EH (cell line): ENCODE data around the gene OTULIN.

Experiments used
- DNase-seq: peaks from one replicate; pipeline ENCODE4 v3.0.0-alpha.2; 2015; ENCODE audit warnings: low read depth

Gene OTULIN

DNA sequence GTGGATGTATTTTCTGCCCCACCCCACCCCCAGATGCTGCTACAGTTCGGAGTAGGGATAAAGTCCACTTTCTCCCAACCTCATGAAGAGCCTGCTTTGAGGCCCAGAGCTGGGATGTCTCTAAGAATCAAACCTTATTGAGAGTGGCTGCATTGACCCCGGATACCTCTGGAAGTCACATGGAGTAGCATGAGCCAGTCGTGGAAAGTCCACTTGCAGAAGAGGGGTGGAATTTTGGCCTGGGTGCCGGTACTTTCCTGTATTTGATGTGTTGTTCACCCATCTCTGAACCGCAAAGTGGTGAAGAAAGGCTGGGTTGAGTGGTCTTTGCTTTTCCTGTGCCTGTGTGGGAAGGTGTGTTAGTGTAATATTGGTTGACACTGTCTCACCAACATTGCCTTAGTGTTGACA, 3.7 kb downstream of the OTULIN start:
- DNase-seq: no peak

DNA sequence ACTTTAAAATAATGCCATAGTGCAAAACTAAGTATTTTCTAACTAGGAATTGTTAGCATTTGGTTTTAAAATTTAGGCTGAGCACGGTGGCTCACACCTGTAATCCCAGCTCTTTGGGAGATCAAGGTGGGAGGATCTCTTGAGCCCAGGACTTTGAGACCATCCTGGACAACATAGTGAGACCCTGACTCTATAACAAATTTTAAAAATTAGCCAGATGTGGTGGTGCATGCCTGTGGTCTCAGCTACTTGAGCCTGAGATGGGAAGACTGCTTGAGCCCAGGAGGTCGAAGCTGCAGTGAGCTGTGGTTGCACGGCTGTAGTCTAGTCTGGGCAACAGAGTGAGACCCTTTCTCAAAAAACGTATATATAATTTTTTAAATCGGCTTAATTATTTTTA, 4.9 kb downstream of the OTULIN start:
- no peak for DNase-seq

DNA sequence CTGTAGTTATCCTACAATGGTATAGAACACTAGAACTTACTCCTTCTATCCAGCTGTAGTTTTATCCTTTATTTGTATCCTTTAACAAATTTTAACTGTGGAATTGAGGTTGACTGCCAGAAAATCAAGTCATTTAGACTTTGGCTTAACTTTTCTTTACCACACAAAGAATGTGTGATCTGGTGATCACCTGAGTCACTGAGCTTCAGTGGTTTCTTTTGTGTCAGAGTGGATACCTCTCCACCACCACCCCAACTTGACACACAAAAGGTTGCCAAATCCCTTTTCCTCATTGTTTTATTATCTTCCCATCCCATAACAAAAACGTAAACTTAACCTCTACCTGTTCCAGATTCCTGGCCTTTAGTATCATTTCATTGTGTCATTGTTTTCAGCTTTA, 5.5 kb downstream of the OTULIN start:
- DNase-seq: no peak

DNA sequence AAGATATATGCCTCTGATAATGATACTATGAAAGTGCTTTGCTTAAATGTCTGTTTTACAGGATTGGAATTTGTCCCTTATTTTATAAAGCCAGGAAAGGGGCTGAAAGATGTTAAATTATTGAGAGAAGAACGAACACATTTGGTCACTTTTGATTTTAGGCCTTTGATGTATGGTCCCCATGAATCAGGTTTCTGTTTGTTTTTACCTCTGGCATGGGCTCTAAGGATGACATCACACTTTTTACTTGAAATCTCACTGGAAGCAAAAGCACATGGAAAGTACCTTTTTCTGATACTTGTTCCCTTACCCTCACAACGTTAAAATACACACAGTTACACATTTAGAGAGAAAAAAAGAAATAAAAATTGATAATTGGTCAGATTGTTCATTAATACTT, 6.9 kb downstream of the OTULIN start:
- DNase-seq: no peak

DNA sequence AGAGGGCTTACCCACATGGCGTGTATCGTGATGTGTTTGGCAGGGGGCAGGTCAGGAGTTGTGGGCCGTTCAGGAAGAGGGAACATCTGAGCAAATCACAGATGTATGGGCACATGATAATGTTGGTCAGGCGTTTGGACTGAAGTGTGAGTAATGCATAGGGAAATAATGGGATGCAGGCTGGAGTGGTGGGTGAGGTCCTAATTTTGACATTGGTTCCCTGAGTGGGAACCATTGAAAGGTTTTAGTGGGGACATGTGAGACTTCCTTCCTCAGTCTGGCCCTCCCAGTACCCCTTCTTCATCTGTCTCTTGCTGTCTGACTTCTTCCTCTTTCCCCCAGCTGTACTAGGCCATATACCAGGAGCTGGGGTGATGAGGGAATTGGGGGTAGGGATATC, 7.6 kb downstream of the OTULIN start:
- no peak for DNase-seq

DNA sequence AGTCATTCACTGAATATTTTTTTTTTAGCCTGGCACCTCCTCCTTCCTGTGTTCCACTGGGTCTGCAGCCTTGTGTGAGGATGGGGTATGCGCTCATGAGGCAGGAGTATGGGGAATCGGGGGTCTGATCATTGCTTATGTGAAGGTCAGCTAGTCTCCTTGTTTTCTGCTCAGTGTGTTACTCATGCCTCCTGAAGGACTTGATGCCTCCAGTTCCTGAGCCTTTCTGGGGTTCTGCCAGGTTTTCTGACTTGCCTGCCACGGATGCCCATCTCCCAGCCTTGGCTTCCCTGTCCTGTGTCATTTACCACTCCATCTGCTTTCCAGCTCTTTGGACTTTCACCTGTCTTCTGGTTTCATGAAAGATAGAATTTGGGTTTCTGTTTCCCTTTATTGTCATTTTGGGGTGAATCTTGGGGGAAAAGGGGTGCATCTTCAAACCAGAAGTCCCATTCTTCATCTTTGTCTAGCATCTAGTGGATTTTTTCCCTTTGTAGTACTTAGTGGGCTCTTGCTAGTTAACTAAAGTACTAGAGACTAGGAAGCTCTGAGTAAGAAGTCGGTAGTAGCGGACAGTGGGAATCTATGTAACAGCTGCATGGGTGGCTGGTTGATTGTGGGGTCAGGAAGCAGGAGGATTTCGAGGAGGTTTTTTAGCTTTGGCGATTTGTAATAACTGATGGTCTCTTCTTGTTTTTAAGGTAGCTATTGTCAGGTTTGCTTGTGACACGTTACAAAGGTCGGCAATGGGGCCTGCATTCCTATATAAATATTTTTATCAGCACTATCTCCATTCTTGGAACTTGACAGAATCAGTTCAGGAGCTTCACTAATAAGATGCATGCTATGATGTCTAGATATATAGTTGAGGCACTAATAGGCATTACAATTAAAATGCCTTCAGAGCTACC, 8.2 kb downstream of the OTULIN start:
- peak; percentile 50 for DNase-seq

DNA sequence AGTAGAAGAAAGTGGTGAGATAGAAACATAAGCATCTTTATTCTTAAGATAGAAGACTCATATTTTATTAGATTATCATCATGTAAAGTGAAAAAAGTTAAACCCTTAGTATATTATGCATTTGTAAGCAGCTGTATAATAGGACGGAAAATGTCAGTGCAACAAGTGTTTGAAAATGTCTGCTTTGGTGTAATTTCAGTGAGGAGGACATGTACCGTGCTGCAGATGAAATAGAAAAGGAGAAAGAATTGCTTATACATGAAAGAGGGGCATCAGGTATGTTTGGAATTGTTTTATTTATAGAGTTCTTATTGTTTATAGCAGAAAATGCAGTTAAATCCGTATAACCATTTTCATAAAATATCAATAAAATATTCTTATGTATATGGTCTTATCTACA, 8.9 kb downstream of the OTULIN start:
- DNase-seq: no peak

DNA sequence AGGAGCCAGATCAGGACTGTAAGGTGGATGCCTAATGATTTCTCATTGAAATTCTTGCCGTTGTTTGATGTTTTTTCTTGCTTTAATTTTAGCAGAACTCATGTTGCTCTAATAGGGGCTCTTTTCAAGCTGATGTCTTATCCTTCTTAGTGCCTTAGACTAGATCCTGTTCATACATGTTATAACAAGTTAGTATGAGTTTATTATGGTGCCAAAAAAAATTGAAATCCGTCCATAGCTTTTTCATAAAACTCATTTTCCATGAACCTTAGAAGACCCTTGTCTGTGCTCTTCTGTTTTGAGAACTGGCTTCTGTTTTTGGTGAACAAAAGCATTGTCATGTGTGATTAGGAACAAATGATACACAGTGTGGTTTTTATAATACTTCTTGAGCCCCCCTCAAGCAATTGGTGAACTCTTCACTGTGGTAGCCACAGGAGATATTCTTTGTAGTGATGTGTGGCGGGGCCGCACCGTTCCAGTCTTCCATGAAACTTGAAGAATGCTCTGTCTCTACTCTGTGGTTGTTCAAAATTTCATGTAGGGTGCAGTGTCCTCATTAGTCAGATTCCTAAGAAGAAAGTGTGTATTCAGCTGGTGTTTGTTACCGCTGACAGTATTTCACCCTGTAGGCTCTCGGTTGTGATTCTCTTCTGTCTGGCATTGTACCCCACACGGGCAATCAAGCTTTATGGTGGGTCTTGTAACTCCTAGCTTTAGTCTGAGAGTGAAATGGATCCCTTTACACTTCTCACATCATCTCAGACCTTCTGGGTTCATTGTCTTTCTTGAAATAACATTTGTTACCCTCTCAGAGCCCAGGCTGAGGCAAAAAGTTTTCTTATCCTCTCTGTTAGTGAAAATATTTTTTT, 10.7 kb downstream of the OTULIN start:
- DNase-seq: peak; percentile 20

DNA sequence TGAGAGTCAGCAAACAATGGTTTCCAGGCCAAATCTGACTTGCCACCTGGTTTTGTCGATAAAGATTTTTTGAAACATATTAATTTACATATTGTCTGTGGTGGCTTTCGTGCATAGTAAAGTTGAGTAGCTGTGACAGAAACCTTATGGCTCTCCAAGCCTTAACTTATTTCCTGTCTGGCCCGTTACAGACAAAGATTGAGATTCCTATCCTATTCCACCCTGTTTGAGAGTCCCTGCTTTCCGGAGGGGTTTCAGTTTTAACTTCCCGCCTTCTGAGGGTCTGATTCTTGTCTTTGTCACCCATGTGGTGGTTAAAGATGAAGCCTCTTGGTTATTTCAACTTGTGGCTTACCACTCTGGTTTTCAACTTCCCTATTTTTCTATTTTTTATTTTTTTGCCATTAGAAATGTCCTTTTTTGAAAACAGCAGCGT, 11.4 kb downstream of the OTULIN start:
- no peak for DNase-seq

DNA sequence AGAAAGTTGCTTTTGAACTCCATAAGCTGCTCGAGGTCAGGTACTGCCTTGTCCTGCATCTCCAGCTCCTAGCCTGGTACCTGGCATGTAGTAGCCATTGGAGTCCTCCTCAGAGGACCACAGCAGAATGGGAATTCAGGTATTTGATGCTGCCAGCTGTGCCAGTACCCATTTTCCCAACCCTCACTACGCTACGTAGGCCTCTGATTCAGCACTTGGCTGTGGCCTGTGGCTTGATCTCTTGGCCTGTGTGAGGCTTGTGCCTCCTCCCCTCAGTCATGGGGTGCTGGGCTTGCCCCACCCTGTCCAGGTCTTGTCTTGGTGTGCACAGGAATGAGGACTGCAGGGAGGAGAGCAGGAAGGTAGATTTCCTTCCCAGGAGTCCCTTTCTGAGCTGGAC, 11.8 kb downstream of the OTULIN start:
- peak; percentile 22 for DNase-seq

DNA sequence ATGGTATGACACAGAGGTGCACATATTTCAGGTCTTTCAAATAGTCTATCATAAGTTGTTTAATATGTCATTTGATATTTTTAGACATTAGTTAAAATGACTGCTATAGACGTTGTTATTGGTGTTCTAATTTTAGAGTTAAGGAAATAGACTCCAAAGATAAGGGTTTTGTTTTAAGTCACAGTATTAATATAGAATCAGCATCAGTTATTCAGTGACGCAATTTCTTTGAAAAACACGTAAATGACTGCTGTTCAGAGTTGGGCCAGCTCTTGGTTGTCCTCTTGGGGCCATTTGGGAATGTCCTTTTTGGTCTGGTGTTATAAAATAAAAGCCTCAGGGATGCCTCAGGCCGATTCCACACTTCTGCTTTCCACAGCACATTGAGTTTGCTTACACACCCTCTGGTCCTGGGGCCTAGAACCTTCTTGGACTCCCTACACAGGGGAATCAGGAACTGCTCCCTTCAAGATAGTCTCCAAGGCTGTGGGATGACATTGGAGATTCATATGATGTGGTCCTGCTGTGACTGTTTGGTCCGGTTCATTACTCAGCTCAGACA, 14.3 kb downstream of the OTULIN start:
- DNase-seq: no peak

DNA sequence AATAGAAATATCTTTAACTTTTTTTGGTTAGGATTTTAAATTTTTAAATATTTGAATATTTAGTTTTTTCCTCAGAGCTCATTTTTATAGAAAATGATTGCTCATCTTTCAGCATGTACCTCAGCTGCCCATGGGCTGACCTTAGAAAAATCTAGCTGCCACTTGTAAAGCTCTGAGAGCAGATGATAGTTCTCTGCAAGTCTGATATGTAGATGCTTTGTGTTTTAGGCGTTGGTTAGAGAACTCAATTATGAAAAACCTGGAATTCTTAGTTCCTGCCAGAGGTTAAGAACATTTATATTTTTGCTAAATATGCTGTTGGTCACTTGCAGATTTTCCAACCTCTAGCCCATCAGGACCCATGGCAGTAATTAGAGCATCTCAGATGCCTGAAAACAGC, 15.1 kb downstream of the OTULIN start:
- DNase-seq: no peak

DNA sequence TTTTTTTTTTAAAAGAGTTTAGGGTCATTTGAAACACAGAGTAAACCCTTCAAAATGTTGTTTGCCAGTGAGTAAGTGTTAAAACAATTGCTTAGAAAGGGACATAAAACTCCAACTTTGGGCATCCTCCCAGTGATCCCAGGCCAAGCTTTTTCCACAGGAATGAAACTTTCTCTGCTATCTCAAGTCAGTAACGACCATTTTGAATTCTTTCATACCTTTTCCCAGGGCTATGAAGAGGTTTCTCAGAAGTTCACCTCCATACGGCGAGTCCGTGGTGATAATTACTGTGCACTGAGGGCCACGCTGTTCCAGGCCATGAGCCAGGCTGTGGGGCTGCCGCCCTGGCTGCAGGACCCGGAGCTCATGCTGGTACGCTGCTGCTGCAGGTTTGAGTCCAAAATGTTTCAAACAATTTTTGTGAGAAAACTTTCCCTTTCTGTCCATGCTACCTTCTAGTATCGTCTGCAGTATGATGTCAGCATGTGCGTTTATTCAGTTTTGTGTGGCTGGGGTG, 16.8 kb downstream of the OTULIN start:
- DNase-seq: peak; percentile 21

DNA sequence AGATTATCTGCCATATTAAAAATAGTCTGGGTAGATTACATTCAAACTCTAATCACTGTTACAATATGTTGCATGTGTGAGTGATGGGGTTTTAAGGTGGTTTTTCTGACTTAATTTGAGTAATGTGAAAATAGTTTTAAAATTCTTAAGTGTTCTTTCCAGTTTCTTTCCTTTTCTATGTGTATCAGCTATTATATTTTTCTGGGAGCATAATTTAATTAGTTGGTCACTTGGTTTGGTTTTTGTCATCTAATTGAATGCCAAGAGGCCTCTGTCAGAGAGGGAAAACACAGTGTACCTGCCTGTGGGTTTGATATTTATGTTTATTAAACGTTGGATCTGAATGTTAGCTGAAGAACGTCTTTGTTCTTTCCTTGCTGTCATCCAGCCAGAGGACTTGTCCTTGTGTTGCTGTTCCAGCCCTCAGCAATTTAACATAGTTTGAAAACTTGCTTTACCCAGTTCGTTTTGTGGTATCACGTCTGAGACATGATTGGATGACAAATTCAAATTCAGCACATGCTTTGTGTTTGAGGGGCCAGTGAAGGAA, 19.5 kb downstream of the OTULIN start:
- DNase-seq: no peak

DNA sequence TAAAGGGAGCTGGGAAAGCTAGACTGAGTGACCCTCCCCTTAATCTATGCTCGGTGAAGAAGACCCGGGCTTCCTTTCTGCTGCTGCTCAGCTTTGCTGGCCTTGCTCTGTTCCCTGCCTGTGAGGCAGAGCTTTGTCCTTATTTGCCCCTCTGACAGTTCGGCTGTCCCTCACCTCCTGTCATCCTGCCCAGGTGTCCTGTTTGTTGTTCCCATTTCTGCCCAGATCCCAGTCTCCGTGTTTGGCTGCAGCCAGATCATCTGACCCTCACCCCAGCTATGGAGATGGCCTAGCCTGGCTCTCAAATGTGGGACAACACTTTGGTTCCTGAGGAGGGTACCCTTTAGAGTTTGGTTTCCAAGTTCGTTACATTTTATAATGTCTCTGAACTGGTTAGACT, 20.2 kb downstream of the OTULIN start:
- no peak for DNase-seq

DNA sequence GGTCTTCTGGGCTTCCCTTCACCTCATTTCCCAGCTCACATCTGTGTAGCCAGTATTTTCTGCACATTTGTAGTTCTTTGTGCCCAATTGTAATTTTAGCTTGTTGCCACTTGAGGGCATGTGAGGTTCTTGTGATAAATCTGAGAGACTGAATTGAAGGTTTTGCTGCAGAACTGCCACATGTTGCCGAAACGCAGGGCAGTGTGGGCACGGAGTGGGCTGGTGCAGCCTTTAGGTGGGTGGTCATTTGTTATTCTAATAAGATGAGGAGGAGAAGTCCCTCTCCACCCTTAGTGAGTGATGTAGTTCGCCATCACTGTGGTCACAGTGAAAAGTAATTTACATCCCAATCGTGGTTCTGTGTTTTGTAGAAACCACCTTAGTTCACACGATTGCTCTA, 21.2 kb downstream of the OTULIN start:
- DNase-seq: peak; percentile 71

DNA sequence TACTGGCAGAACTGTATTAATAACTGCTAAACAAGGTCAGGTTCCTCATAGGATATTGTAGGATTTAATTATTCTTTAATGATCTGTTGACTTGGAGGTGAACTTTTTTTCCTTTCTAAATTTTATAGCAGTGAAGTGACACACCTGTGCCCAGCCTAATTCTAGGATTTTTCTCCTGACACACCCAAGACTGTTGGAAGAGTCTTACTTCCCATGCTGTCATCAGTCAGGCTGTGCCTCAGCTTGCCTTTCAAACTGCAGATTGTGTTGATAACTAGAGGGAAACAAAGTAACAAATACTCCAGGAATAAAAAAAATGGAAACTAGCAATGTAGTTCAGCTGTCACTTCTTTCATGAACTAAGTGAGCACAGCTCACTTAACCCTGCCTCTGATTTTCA, 22.0 kb downstream of the OTULIN start:
- no peak for DNase-seq

DNA sequence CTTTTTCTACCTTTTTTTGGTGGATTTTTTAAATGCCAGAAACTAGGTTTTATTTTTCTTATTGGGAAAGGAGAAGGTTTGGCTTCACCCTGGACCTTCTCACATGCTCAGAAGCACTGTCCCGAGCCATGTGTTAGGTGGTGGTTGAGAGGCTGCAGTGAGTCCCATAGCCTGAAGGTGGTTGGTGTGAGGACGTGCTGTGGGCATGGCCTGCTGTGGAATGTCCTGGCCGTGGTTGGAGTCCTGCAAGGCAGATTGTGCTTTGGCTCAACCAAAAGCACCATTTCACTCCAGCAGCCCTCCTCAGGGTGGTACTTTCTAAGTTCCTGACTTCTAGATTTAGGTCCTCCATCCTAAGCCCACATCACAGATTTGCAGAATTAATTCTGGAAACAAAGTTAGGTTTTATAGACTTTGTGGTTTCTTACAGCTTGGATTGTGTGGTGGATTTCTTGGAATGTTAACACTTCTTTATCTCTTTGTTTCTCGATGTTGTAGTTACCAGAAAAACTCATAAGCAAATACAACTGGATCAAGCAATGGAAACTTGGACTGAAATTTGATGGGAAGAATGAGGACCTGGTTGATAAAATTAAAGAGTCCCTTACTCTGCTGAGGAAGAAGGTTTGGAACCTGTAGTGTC, 22.6 kb downstream of the OTULIN start:
- DNase-seq: peak; percentile 63

DNA sequence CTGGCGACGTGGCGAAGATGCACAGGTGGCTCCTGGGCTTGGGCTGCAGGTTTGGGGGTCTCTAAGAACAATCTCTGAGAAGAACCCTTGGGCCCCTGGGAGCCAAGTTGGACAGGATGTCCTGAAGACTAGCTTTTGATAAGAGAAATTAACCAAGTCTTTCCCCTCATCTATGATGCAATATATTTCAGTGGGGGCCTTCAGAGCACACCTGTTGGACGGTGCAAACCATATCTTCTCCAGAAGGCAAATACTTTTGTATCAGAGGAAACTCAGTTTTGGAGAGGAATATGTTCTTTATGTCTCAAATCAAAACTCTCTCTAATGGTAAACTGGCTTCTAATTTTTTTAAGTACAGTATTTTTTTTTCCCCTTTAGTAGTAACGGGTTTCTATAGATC, 28.6 kb downstream of the OTULIN start:
- no peak for DNase-seq

DNA sequence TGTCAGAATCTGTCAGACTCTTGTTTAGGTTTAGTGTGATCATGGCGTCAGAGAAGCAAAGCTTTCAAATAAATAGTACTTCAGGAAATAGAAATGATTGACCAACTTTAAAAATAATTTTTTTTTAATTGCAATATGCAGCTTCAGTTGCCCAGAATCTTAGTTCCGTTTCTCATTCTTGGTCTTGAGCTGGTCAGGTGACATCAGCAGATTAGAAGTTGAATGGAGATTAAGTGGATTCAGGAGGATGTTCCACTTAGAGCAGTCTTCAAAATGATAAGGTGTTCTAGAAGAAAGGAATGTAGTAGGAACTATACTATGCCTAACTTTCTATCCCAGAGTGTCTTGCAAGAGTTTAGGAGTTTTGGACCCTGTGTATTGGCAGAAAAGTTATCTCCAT, 30.6 kb downstream of the OTULIN start:
- no peak for DNase-seq

DNA sequence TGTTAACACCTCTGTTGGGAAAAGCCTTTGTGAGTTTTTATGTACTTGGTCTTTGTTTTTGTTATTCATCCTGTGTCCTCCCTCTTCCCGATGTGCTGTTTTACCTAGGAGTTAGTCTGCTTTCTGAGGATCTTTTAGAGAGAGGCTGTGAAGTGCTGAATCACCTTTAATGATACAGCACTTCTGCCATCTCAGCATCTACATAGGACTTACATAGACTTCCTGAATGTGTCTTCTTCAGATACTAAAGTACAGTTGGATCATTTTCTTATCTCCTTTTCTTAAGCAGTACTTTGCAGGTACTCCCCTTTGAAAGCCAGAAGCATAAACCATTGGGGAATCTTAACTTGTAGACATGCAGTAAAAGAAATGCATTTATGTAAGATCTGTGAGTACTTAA, 31.5 kb downstream of the OTULIN start:
- DNase-seq: peak; percentile 20

DNA sequence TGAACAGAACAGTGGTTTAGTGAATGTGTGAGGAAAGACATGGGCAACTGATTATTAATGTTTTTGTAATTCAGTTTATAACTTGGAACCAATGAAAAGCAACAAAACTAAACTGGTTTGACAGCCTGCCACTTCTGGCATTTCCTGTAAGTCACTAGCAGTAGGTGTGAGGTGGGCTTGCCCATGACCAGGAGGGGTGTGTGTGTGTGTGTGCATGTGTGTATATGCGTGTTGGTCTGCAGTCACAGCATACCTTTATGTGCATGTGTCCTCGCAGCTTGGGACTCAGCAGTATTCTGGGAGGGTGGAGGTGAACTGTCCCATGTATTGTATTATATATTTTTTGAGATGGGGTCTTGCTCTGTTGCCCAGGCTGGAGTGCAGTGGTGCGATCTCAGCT, 32.3 kb downstream of the OTULIN start:
- no peak for DNase-seq
